ENCODE data around the gene ALDH9A1.
"Not testable (repeated sequence)": the region's sequence is repeated elsewhere in the genome, so short reads cannot be mapped to it uniquely, and the experiment has no call there.

Gene ALDH9A1

DNA sequence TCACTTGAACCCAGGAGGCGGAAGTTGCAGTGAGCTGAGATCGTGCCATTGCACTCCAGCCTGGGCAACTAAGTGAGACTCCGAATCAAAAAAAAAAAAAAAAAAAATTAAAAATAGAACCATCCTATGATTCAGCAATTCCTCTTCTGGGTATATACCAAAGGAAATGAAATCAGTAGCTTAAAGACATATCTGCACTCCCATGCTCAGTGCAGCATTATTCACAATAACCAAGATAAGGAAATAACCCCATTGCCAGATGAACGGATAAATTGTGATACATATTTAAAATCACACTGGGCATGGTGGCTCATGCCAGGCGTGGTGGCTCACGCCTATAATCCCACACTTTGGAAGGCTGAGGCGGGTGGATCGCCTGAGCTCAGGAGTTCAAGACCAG, 23.8 kb downstream of the ALDH9A1 start:
- TF ChIP-seq, protein P1, sequence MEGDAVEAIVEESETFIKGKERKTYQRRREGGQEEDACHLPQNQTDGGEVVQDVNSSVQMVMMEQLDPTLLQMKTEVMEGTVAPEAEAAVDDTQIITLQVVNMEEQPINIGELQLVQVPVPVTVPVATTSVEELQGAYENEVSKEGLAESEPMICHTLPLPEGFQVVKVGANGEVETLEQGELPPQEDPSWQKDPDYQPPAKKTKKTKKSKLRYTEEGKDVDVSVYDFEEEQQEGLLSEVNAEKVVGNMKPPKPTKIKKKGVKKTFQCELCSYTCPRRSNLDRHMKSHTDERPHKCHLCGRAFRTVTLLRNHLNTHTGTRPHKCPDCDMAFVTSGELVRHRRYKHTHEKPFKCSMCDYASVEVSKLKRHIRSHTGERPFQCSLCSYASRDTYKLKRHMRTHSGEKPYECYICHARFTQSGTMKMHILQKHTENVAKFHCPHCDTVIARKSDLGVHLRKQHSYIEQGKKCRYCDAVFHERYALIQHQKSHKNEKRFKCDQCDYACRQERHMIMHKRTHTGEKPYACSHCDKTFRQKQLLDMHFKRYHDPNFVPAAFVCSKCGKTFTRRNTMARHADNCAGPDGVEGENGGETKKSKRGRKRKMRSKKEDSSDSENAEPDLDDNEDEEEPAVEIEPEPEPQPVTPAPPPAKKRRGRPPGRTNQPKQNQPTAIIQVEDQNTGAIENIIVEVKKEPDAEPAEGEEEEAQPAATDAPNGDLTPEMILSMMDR (IDR thresholded peaks at IDR 0.05; ENCODE audit: low read depth, low read length): no peak
- DNase-seq (ENCODE audit: extremely low read depth, low read depth): no peak

DNA sequence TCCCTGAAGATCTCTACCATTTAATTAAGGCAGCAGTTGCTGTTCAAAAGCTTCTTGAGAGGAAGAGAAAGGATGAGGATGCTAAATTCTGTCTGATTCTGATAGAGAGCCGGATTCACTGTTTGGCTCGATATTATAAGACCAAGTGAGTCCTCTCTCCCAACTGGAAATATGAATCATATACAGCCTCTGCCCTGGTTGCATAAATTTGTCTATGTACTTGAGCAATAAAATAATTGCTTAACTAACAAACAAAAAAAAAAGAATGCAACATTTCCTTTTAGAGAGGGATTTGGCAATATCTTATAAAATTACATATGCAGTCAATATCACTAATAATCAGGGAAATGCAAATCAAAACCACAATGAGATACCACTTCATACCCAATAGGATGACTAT, 26.8 kb downstream of the ALDH9A1 start:
- TF ChIP-seq, protein P1 (IDR thresholded peaks at IDR 0.05; ENCODE audit: low read depth, low read length): no peak
- peak; percentile 29 for DNase-seq (ENCODE audit: extremely low read depth, low read depth)

DNA sequence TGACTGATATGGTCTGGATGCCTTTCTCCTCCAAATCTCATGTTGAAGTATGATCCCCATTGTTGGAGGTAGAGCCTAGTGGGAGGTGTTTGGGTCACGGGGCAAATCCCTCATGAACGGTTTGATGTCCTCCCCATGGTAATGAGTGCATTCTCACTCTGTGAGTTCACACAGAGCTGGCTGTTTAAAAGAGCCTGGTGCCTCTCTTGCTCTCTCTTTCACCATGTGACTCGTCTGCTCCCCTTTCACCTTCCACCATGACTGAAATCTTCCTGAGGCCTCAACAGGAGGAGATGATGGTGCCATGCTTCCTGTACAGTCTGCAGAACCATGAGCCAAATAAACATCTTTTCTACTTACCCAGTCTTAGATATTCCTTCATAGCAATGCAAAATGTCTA, 30.2 kb downstream of the ALDH9A1 start:
- TF ChIP-seq, protein P1 (IDR thresholded peaks at IDR 0.05; ENCODE audit: low read depth, low read length): no peak

DNA sequence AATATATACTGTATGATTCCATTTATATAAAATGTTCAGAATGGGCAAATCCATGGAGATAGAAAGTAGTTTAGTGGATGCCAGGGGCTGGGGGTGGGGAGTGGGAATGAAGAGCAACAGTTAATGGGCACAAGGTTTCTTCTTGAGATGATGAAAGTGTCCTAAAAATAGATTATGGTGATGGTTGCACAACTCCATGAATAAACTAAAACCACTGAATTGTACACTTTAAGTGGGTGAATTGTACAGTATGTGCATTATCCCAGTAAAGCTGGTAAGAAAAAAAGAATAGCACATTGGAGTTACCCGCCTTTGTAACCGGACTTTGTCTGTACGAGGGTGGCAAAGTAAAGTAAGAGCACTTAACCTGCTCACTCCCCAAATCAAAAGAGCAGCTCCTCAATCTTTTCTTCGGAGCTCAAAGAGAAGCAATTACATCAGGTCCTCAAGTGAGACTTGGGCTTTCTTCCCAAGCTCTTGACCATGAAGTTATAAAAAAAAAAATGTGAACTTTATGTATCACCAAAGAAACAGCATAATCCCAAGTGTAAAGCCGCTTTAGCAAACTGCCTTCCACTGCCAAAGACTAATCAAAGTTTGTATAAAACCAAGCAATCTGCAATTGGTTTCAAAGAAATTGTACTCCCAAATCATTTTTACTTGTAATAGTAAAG, 32.1 kb downstream of the ALDH9A1 start:
- no peak for DNase-seq (ENCODE audit: extremely low read depth, low read depth)

More for the DNA sequence above, 30.2 kb downstream of the ALDH9A1 start:
- DNase-seq (ENCODE audit: extremely low read depth, low read depth): no peak

DNA sequence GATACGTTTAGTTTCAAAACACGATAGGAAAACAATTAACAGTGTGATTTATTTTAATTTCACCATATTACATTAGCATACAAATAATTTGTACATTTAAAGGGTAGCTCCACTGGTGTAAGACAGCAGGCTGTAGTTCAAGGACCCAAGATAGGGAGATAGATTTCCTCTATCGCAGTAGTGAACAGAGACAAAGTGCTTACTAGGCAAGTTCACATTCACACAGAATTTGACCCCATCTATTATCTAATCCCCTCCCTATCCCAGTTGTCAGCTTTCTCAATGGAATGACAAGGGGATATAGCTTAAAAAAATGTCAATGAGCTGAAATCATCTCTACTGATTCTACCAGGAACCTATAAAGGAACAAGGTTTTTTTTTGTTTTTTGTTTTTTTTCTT, 36.2 kb downstream of the ALDH9A1 start:
- TF ChIP-seq, protein P1 (IDR thresholded peaks at IDR 0.05; ENCODE audit: low read depth, low read length): no peak
- DNase-seq (ENCODE audit: extremely low read depth, low read depth): no peak

More for the DNA sequence above, 32.1 kb downstream of the ALDH9A1 start:
- TF ChIP-seq, protein P1 (IDR thresholded peaks at IDR 0.05; ENCODE audit: low read depth, low read length): no peak

DNA sequence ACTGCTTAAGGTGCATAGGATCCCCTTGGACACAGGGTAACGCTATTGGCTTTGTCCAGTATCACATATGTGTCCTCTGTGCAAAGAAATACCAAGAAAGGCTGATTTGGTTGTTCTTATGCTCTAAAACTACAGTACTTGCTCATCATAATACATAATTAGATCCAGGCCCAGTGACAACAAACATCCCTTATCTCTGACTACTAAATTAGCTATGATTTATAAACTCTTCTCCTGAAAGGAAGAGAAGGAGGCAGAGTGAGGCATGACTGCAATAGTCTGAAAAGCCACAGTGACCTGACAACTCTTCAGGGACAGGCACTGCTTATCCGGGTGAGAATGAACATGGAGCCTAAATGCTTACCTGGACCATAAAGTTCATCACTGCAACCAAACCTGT, 36.7 kb downstream of the ALDH9A1 start:
- no peak for DNase-seq (ENCODE audit: extremely low read depth, low read depth)

DNA sequence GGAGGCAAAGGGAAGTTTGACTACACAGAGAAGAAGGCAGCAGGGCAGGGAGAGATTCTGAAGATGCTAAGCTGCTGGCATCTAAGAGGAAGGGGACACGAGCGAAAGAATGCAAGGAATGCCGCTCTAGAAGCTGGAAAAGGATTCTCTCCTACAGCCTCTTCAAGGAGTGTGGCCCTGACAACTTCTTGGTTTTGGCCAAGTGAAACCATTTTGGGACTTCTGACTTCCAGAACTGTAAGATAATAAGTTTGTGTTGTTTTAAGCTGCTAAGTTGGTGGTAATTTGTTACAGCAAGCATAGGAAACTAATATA, 38.8 kb downstream of the ALDH9A1 start:
- TF ChIP-seq, protein P1 (IDR thresholded peaks at IDR 0.05; ENCODE audit: low read depth, low read length): no peak
- no peak for DNase-seq (ENCODE audit: extremely low read depth, low read depth)

More for the DNA sequence above, 36.7 kb downstream of the ALDH9A1 start:
- TF ChIP-seq, protein P1 (IDR thresholded peaks at IDR 0.05; ENCODE audit: low read depth, low read length): no peak

DNA sequence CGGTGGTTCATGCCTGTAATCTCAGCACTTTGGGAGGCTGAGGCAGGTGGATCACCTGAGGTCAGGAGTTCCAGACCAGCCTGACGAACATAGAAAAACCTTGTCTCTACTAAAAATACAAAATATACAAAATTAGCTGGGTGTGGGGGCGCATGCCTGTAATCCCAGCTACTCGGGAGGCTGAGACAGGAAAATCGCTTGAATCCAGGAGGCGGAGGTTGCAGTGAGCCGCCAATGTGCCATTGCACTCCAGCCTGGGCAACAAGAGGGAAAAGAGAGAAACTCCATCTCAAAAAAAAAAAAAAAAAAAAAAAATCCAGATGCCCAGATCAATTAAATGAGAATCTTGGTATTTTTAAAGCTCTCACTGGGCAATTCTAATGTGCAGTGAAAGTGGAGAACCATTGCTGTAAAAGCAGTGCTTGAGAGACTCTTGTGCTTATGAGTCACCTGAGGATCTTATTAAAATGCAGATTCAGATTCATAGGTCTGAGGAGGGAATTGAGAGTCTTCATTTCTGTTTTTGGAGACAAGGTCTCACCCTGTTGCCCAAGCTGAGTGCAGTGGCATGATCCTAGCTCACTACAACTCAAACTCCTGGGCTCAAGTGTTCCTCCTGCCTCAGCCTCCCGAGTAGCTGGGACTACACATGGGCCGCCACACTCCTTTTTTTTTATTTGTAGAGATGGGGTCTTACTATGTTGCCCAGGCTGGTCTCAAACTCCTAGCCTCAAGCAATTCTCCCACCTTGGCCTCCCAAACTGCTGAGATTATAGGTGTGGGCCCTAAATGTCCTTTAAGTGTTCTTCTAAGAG, 39.4 kb downstream of the ALDH9A1 start:
- DNase-seq (ENCODE audit: extremely low read depth, low read depth): not testable (repeated sequence)

All from AG09319 (cell line).